Caco-2 (cell line): ENCODE data around the gene DYNLT2. TPM values are rescaled to one million over a fixed set of nuclear protein-coding genes. Genes with fewer than 3 reads are reported as not detected.
"Not testable (repeated sequence)": the region's sequence is repeated elsewhere in the genome, so short reads cannot be mapped to it uniquely, and the experiment has no call there.

Source experiments
- BruUV-seq: library from RNA; stranded (reverse); fragments of 400-500 nt; replicated peaks from 2 replicates; lab custom pipeline; 2021; lab: Mats Ljungman, UMichigan
- CTCF ChIA-PET: fragments of 300-600 bp; sonication (Branson Sonifier 250); formaldehyde crosslinking; loops from one replicate; lab custom pipeline; 2022; ENCODE audit warnings: antibody characterized with exemption; lab: Charles Lee
- POLR2A ChIA-PET: fragments of 300-600 bp; sonication (Branson Sonifier 250); formaldehyde crosslinking; loops from one replicate; lab custom pipeline; 2022; ENCODE audit warnings: antibody characterized with exemption; lab: Charles Lee
- DNase-seq, 2 experiments: peaks; one replicate each; pipeline versions ENCODE4 v3.0.0 to v3.0.0-alpha.2; 2020 to 2022
- H3K27me3 ChIP-seq: replicated peaks from 2 replicates; pipeline ENCODE4 v1.6.0; 2011; ENCODE audit warnings: low read length; ENCODE audit not compliant: control insufficient read depth, insufficient read depth
- H3K36me3 ChIP-seq: 2 replicates; pipeline ENCODE4 v1.5.1; 2011; ENCODE audit warnings: low read length; ENCODE audit not compliant: control insufficient read depth, insufficient read depth
- H3K4me1 ChIP-seq: fragments of 250-450 bp; sonication (Bioruptor Pico); 2 replicates; pipeline ENCODE4 v1.5.1; 2020; ENCODE audit warnings: mild to moderate bottlenecking
- H3K4me3 ChIP-seq: 2 replicates; pipeline ENCODE4 v1.5.1; 2011; ENCODE audit warnings: low read depth, mild to moderate bottlenecking, control low read depth, low read length
- H3K9me3 ChIP-seq: fragments of 250-450 bp; sonication (Bioruptor Pico); 2 replicates; pipeline ENCODE4 v1.5.1; 2020; ENCODE audit warnings: mild to moderate bottlenecking, moderate library complexity
- H3K27ac Mint-ChIP-seq: one replicate; pipeline ENCODE4 v1.8.0; 2022; ENCODE audit warnings: mixed read lengths; ENCODE audit not compliant: unreplicated experiment
- H3K27me3 Mint-ChIP-seq: one replicate; pipeline ENCODE4 v1.8.0; 2022; ENCODE audit warnings: mixed read lengths; ENCODE audit not compliant: insufficient read depth, unreplicated experiment
- H3K36me3 Mint-ChIP-seq: one replicate; pipeline ENCODE4 v1.8.0; 2022; ENCODE audit warnings: mild to moderate bottlenecking, mixed read lengths; ENCODE audit not compliant: insufficient read depth, unreplicated experiment
- H3K4me1 Mint-ChIP-seq: one replicate; pipeline ENCODE4 v1.8.0; 2022; ENCODE audit warnings: low read depth, mixed read lengths; ENCODE audit not compliant: unreplicated experiment
- H3K4me3 Mint-ChIP-seq: one replicate; pipeline ENCODE4 v1.8.0; 2022; ENCODE audit warnings: mild to moderate bottlenecking, moderate library complexity, mixed read lengths; ENCODE audit not compliant: unreplicated experiment
- H3K9me3 Mint-ChIP-seq: one replicate; pipeline ENCODE4 v1.8.0; 2022; ENCODE audit warnings: mixed read lengths; ENCODE audit not compliant: unreplicated experiment
- intact Hi-C: fragments of 100-400 bp; cut with micrococcal nuclease; formaldehyde crosslinking; loops from one replicate; pipeline ENCODE4 v1.10.0; 2022; ENCODE audit not compliant: unreplicated experiment
- total RNA-seq: library from RNA; stranded (reverse); gene quantifications from 2 replicates; pipeline ENCODE4 v1.2.3, GENCODE V29; 2022
- TF ChIP-seq, protein P1 (sequence below), 2 experiments: fragments of 200-600 bp in 1 of 2; IDR thresholded peaks; 1 replicate in 1 of 2; 2 replicates in 1 of 2; pipeline versions ENCODE4 v1.5.1 to v1.8.0; 2011 to 2022; ENCODE audit warnings: antibody characterized with exemption in 1 of 2, control low read depth in 1 of 2, inconsistent platforms in 1 of 2, low read depth in 1 of 2, low read length in 1 of 2, mild to moderate bottlenecking in 1 of 2, moderate library complexity in 1 of 2; ENCODE audit not compliant: insufficient read depth in 1 of 2, severe bottlenecking in 1 of 2, unreplicated experiment in 1 of 2

DYNLT2 gene
- total RNA-seq, 1 experiment from 2014 or later = 2.4 TPM

GRCh38 chr6:169766232-169766631 is 14.9 kb upstream of the DYNLT2 start:
- H3K4me1 ChIP-seq = no peaks in the 10 kb centered on the region
- Mint-ChIP-seq H3K36me3 (peaks cover 27% of the 10 kb centered on the region), H3K4me1 (peaks cover 7% of the 10 kb centered on the region), H3K27ac (no peak overlapping the region), H3K27me3 (no peaks in the 10 kb centered on the region), H3K4me3 (no peak overlapping the region), H3K9me3 (no peaks in the 10 kb centered on the region)
- TF ChIP-seq, protein P1, sequence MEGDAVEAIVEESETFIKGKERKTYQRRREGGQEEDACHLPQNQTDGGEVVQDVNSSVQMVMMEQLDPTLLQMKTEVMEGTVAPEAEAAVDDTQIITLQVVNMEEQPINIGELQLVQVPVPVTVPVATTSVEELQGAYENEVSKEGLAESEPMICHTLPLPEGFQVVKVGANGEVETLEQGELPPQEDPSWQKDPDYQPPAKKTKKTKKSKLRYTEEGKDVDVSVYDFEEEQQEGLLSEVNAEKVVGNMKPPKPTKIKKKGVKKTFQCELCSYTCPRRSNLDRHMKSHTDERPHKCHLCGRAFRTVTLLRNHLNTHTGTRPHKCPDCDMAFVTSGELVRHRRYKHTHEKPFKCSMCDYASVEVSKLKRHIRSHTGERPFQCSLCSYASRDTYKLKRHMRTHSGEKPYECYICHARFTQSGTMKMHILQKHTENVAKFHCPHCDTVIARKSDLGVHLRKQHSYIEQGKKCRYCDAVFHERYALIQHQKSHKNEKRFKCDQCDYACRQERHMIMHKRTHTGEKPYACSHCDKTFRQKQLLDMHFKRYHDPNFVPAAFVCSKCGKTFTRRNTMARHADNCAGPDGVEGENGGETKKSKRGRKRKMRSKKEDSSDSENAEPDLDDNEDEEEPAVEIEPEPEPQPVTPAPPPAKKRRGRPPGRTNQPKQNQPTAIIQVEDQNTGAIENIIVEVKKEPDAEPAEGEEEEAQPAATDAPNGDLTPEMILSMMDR (IDR thresholded peaks at IDR 0.05; ENCODE audit: insufficient read depth in 1 of 2, low read depth in 1 of 2, low read length in 1 of 2, severe bottlenecking in 1 of 2, unreplicated experiment in 1 of 2) = no peak
- CTCF ChIA-PET = no interaction called here
- BruUV-seq = no TSS peak
- H3K36me3 ChIP-seq = no peaks in the 10 kb centered on the region
- POLR2A ChIA-PET = no interaction called here
- H3K4me3 ChIP-seq = no peak overlapping the region
- DNase-seq = no peak
- no peaks in the 10 kb centered on the region for H3K27me3 ChIP-seq
- H3K9me3 ChIP-seq = no peaks in the 10 kb centered on the region
- intact Hi-C loops = no loop called here

GRCh38 chr6:169765789-169766188 is 14.4 kb upstream of the DYNLT2 start:
- peak in 1 of 2 experiments; percentile 23 for DNase-seq
- CTCF ChIA-PET, H3K36me3 ChIP-seq, H3K9me3 Mint-ChIP-seq, H3K27me3 ChIP-seq, H3K27me3 Mint-ChIP-seq, H3K4me3 Mint-ChIP-seq, intact Hi-C loops, POLR2A ChIA-PET, H3K4me1 Mint-ChIP-seq, H3K4me3 ChIP-seq, BruUV-seq, H3K4me1 ChIP-seq, H3K9me3 ChIP-seq: not testable (repeated sequence)
- Mint-ChIP-seq H3K36me3 (peaks cover 27% of the 10 kb centered on the region), H3K27ac (peak overlapping the region; percentile 42)

DNA sequence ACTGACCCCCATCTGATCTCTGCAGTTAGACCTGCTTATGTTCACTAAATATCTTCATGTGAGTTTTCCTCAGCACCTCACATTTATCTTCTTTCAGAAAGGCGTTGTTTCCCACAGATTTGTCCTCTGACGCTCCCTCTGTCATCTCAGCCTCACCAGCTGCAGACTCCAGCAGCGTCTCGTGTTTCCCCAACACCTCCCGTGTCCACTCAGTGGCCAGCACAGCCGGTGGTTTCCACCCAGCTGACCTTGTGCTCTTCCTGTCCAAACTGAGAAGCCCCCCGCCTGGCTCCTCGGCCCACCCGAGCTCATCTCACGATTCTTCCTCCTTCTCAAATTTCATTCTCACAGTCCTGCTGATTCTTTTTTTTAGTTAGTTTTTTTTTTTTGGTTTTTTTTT is 12.5 kb upstream of the DYNLT2 start:
- BruUV-seq = no TSS peak
- TF ChIP-seq, protein P1 (IDR thresholded peaks at IDR 0.05; ENCODE audit: insufficient read depth in 1 of 2, low read depth in 1 of 2, low read length in 1 of 2, severe bottlenecking in 1 of 2, unreplicated experiment in 1 of 2) = no peak
- Histone ChIP-seq H3K4me1 (no peaks in the 10 kb centered on the region), H3K9me3 (no peaks in the 10 kb centered on the region), H3K4me3 (no peak overlapping the region), H3K36me3 (no peaks in the 10 kb centered on the region), H3K27me3 (no peaks in the 10 kb centered on the region)
- intact Hi-C loops = no loop called here
- ChIA-PET CTCF (no interaction called here), POLR2A (interaction anchor here (0.7 kb wide), 1 partner anchor 11 kb away, joined by 3 read pairs; no protein-coding TSS in a partner anchor)
- H3K27me3 Mint-ChIP-seq = no peaks in the 10 kb centered on the region
- H3K4me1 Mint-ChIP-seq = peaks cover 7% of the 10 kb centered on the region
- no peak overlapping the region for H3K27ac Mint-ChIP-seq
- DNase-seq = no peak
- peaks cover 32% of the 10 kb centered on the region for H3K36me3 Mint-ChIP-seq
- no peaks in the 10 kb centered on the region for H3K9me3 Mint-ChIP-seq
- H3K4me3 Mint-ChIP-seq = no peak overlapping the region

DNA sequence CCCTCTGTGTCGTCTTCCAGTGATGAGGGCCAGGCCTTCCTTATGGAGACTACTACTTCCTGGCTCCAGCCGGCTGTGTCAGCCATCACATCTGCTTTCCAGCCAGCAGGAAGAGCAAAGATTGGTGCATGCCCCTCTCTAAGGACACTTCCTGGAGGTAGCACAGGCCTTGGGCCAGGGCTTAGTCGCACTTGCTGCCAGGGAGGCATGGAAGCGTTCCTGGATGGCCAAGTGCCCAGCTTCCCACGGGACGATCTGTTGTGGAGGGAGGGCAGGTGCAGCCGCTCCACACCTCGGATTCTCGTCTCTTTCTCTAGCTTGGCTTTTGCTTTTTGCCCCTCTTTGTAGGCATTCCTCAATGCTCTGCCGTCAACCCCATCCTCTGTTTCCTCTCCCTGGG is 11.9 kb upstream of the DYNLT2 start:
- CTCF ChIA-PET = no interaction called here

More for the DNA sequence above, 11.9 kb upstream of the DYNLT2 start:
- TF ChIP-seq, protein P1 (IDR thresholded peaks at IDR 0.05; ENCODE audit: insufficient read depth in 1 of 2, low read depth in 1 of 2, low read length in 1 of 2, severe bottlenecking in 1 of 2, unreplicated experiment in 1 of 2) = no peak
- no peak overlapping the region for H3K27ac Mint-ChIP-seq
- no peak for DNase-seq
- H3K4me1 Mint-ChIP-seq = peaks cover 7% of the 10 kb centered on the region
- no peak overlapping the region for H3K4me3 ChIP-seq
- no peaks in the 10 kb centered on the region for H3K36me3 ChIP-seq
- intact Hi-C loops = no loop called here
- H3K4me1 ChIP-seq = no peaks in the 10 kb centered on the region
- no peaks in the 10 kb centered on the region for H3K27me3 ChIP-seq
- no peaks in the 10 kb centered on the region for H3K27me3 Mint-ChIP-seq
- POLR2A ChIA-PET = no interaction called here
- H3K9me3 ChIP-seq = no peaks in the 10 kb centered on the region
- H3K9me3 Mint-ChIP-seq = no peaks in the 10 kb centered on the region
- peaks cover 32% of the 10 kb centered on the region for H3K36me3 Mint-ChIP-seq
- H3K4me3 Mint-ChIP-seq = no peak overlapping the region
- no TSS peak for BruUV-seq
